HL-60 (cell line): ENCODE measurements around the gene RIC8A.

Source experiments
- DNase-seq, 2 experiments: peaks; one replicate each; pipeline ENCODE4 v3.0.0-alpha.2; 2010 to 2020; ENCODE audit warnings: low read depth in 1 of 2, low spot score in 1 of 2
- H3K27ac ChIP-seq: fragments of 250-450 bp; sonication (Bioruptor Pico); replicated peaks from 2 replicates; pipeline ENCODE4 v1.5.1; 2020; ENCODE audit warnings: mild to moderate bottlenecking, moderate library complexity
- H3K27me3 ChIP-seq: fragments of 250-450 bp; sonication (Bioruptor Pico); 2 replicates; pipeline ENCODE4 v1.5.1; 2021; ENCODE audit warnings: mild to moderate bottlenecking, moderate library complexity; ENCODE audit not compliant: insufficient read depth, poor library complexity, severe bottlenecking
- H3K4me3 ChIP-seq: replicated peaks from 2 replicates; pipeline ENCODE4 v1.5.1; 2011; ENCODE audit warnings: mild to moderate bottlenecking, control low read depth, low read length; ENCODE audit not compliant: insufficient read depth
- CTCF ChIP-seq: IDR thresholded peaks from one replicate; pipeline ENCODE4 v1.5.1; 2011; ENCODE audit warnings: low read length, control low read depth, inconsistent platforms; ENCODE audit not compliant: insufficient read depth
- GABPA ChIP-seq: IDR thresholded peaks from 2 replicates; pipeline ENCODE4 v1.6.1; 2012; ENCODE audit warnings: low read depth
- POLR2AphosphoS5 ChIP-seq: IDR thresholded peaks from 2 replicates; pipeline ENCODE4 v1.6.1; 2012; ENCODE audit warnings: low read depth
- REST ChIP-seq: IDR thresholded peaks from 2 replicates; pipeline ENCODE4 v1.6.1; 2012; ENCODE audit warnings: low read depth; ENCODE audit not compliant: insufficient replicate concordance
- SPI1 ChIP-seq: IDR thresholded peaks from 2 replicates; pipeline ENCODE4 v1.6.1; 2012; ENCODE audit warnings: low read depth, mild to moderate bottlenecking, borderline replicate concordance

Gene RIC8A

GRCh38 chr11:225734-226453 lies 18.4 kb downstream of the RIC8A start:
- no peak overlapping the region for H3K27ac ChIP-seq
- TF ChIP-seq GABPA, result no peak
- TF ChIP-seq POLR2AphosphoS5, result no peak
- TF ChIP-seq REST, result no peak
- TF ChIP-seq SPI1, result no peak
- TF ChIP-seq CTCF, result no peak
- H3K27me3 ChIP-seq, result no peaks in the 10 kb centered on the region
- DNase-seq, result peak in 1 of 2 experiments; percentile 20
- H3K4me3 ChIP-seq, result no peak overlapping the region

GRCh38 chr11:227824-228379 lies 20.4 kb downstream of the RIC8A start:
- Histone ChIP-seq H3K4me3 (no peak overlapping the region), H3K27me3 (no peaks in the 10 kb centered on the region), H3K27ac (no peak overlapping the region)
- no peak for DNase-seq
- no peak for TF ChIP-seq CTCF
- no peak for TF ChIP-seq POLR2AphosphoS5
- TF ChIP-seq SPI1, result no peak
- no peak for TF ChIP-seq REST
- TF ChIP-seq GABPA, result no peak

GRCh38 chr11:230431-230830 lies 22.9 kb downstream of the RIC8A start:
- Histone ChIP-seq H3K27ac (no peak overlapping the region), H3K27me3 (no peaks in the 10 kb centered on the region), H3K4me3 (no peak overlapping the region)
- TF ChIP-seq REST (no peak), POLR2AphosphoS5 (no peak), SPI1 (no peak), CTCF (no peak), GABPA (no peak)
- no peak for DNase-seq
